Vagina (tissue), 2 donors: ENCODE measurements around the gene HIKESHI. TPM values are rescaled to one million over a fixed set of nuclear protein-coding genes. Genes with fewer than 3 reads are reported as not detected.

ENCODE experiments used
- DNase-seq, 2 donors: peaks; one replicate each; pipeline ENCODE4 v3.0.0-alpha.2; 2017; ENCODE audit errors: extremely low spot score in 2 of 2
- H3K27ac ChIP-seq: fragments of 200-600 bp; sonication (generic); one replicate; pipeline ENCODE4 v1.5.1; 2019
- H3K27me3 ChIP-seq: fragments of 200-600 bp; sonication (generic); one replicate; pipeline ENCODE4 v1.5.1; 2019
- H3K36me3 ChIP-seq, 2 donors: fragments of 200-600 bp; sonication (generic); one replicate each; pipeline ENCODE4 v1.5.1; 2017 to 2019
- H3K4me1 ChIP-seq: fragments of 200-600 bp; sonication (generic); one replicate; pipeline ENCODE4 v1.5.1; 2019
- H3K4me3 ChIP-seq, 2 donors: fragments of 200-600 bp; sonication (generic); 1 replicate in 1 of 2; 2 replicates in 1 of 2; pipeline ENCODE4 v1.5.1; 2016 to 2019
- H3K9me3 ChIP-seq: fragments of 200-600 bp; sonication (generic); one replicate; pipeline ENCODE4 v1.5.1; 2019
- POLR2A ChIP-seq, 2 donors: fragments of 450-650 bp; IDR thresholded peaks; one replicate each; pipeline ENCODE4 v1.6.1; 2017; ENCODE audit warnings: antibody characterized with exemption in 2 of 2, mild to moderate bottlenecking in 2 of 2, moderate library complexity in 2 of 2
- POLR2AphosphoS5 ChIP-seq, 2 donors: sonication (generic); formaldehyde crosslinking; IDR thresholded peaks; one replicate each; pipeline ENCODE4 v1.9.0; 2017; ENCODE audit warnings: antibody characterized with exemption in 2 of 2, mild to moderate bottlenecking in 2 of 2, low read depth in 1 of 2; ENCODE audit not compliant: insufficient read depth in 1 of 2
- intact Hi-C: fragments of 100-400 bp; cut with DNase I; formaldehyde crosslinking; loops from one replicate; pipeline ENCODE4 v1.15.1; 2023
- total RNA-seq: library from RNA; depleted of rRNA; stranded (reverse); fragments of >200 nt; gene quantifications from one replicate; pipeline ENCODE4 v1.2.3, GENCODE V29; 2016
- TF ChIP-seq, protein P1 (sequence below), 3 experiments: fragments of 450-650 bp in 2 of 3; fragments of 200-600 bp in 1 of 3; sonication (generic) in 1 of 3; IDR thresholded peaks; one replicate each; pipeline ENCODE4 v1.5.1; 2017 to 2019; ENCODE audit warnings: antibody characterized with exemption in 3 of 3, mild to moderate bottlenecking in 2 of 3, moderate library complexity in 2 of 3

The HIKESHI gene, protein sequence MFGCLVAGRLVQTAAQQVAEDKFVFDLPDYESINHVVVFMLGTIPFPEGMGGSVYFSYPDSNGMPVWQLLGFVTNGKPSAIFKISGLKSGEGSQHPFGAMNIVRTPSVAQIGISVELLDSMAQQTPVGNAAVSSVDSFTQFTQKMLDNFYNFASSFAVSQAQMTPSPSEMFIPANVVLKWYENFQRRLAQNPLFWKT
- 25.0 TPM for total RNA-seq

DNA sequence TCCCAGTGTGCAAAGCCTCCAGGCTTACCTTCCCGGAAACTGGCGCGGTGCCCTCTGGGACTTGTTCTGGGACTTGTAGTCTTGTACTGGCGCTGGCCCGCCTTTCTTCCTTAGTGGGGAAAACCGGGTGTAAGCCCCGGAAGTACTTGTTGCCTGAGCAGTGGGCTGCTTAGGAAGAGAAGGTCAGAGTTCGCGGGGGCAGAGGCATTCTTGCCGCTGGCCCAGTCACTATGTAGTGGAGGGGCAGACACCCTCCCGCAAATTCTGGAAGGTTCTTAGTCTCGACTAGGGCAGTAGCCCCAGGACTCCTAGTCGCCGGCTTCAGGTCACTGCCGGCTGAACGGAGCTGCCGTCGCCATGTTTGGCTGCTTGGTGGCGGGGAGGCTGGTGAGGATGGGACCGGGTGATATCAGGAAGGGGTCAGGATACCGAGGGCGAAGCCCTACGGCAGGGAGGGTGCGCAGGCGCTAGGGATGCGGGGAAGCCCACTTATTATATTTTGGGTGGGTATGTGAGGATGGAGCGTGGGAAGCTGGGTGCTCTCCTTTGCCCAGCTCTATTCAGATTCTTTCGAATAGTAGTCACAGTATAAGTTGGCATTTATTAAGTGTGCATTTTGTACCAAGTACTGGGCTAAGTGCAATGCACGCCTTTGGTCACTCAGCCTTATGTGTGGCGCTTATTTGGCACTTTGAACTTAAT, at the start of gene HIKESHI:
TSS of gene HIKESHI (plus strand) at position 149 of the 702 bp plus-strand sequence. CDS start at position 358, 209 bp downstream.
- intact Hi-C loops = no loop called here

DNA sequence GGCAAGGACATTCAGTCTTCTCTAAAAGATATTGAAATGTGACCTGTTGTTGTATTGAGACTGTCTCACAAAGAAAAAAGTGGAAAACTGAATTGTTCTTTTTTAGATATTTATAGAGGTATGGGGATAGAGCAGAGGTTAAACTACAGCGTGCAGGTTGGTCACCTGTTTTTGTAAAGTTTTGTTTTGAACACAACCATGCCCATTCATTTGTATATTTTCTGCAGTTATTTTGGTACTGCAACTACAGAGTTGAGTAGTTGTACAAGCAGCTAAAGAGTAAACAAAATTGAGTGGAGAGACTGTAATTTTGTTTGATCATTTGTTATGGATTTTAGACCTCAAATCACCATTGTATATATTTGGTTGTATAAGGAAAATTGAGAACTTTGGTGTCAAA, 46.1 kb upstream of the HIKESHI start:
- TF ChIP-seq POLR2AphosphoS5 (IDR thresholded peaks at IDR 0.05; ENCODE audit: insufficient read depth in 1 of 2, low read depth in 1 of 2) = no peak
- no peak for TF ChIP-seq POLR2A (IDR thresholded peaks at IDR 0.05)
- Histone ChIP-seq H3K27me3 (no peaks in the 10 kb centered on the region), H3K4me1 (peaks cover 16% of the 10 kb centered on the region), H3K27ac (no peak overlapping the region), H3K9me3 (no peaks in the 10 kb centered on the region), H3K4me3 (no peak overlapping the region), H3K36me3 (peaks cover 0 to 8% of the 10 kb centered on the region in 2 donors)
- intact Hi-C loops = no loop called here
- DNase-seq = no peak

More for the DNA sequence above, at the start of gene HIKESHI:
- TF ChIP-seq POLR2AphosphoS5 (IDR thresholded peaks at IDR 0.05; ENCODE audit: insufficient read depth in 1 of 2, low read depth in 1 of 2) = peak; percentile 93 to 99
- TF ChIP-seq, protein P1, sequence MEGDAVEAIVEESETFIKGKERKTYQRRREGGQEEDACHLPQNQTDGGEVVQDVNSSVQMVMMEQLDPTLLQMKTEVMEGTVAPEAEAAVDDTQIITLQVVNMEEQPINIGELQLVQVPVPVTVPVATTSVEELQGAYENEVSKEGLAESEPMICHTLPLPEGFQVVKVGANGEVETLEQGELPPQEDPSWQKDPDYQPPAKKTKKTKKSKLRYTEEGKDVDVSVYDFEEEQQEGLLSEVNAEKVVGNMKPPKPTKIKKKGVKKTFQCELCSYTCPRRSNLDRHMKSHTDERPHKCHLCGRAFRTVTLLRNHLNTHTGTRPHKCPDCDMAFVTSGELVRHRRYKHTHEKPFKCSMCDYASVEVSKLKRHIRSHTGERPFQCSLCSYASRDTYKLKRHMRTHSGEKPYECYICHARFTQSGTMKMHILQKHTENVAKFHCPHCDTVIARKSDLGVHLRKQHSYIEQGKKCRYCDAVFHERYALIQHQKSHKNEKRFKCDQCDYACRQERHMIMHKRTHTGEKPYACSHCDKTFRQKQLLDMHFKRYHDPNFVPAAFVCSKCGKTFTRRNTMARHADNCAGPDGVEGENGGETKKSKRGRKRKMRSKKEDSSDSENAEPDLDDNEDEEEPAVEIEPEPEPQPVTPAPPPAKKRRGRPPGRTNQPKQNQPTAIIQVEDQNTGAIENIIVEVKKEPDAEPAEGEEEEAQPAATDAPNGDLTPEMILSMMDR (IDR thresholded peaks at IDR 0.05) = no peak
- peak in 1 of 2 donors; percentile 18 for TF ChIP-seq POLR2A (IDR thresholded peaks at IDR 0.05)
- peaks cover 22% of the 10 kb centered on the region for H3K4me1 ChIP-seq
- peak within 1 kb of the TSS; percentile 82 for H3K27ac ChIP-seq
- no peaks in the 10 kb centered on the region for H3K36me3 ChIP-seq
- no peaks in the 10 kb centered on the region for H3K27me3 ChIP-seq
- H3K4me3 ChIP-seq = peak within 1 kb of the TSS; percentile 83 to 92
- no peaks in the 10 kb centered on the region for H3K9me3 ChIP-seq
- peak; percentile 98 for DNase-seq

DNA sequence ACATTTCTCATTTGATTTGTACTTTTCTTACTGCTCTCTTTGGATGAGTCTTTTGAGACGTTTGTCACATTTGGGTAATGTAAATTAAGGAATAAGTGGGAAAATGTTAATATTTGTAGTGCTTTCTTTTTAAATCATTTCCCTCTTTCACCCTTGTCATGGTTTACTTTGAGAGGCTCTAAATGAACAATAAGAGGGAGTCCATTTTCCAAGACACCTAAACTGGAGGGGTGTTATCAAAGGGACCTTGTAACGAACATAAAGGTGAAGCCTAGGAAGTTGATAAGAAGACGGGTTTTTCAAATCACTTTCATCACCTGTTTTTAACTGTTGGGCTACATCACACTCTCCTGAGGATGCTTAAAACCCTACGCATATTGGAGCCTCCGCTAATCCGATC, 45.4 kb upstream of the HIKESHI start:
- peaks cover 9% of the 10 kb centered on the region for H3K4me1 ChIP-seq
- H3K9me3 ChIP-seq = no peaks in the 10 kb centered on the region
- H3K36me3 ChIP-seq = peaks cover 0 to 8% of the 10 kb centered on the region in 2 donors
- no peaks in the 10 kb centered on the region for H3K27me3 ChIP-seq
- TF ChIP-seq, protein P1 (IDR thresholded peaks at IDR 0.05) = no peak
- TF ChIP-seq POLR2AphosphoS5 (IDR thresholded peaks at IDR 0.05; ENCODE audit: insufficient read depth in 1 of 2, low read depth in 1 of 2) (no peak), POLR2A (IDR thresholded peaks at IDR 0.05) (no peak)
- no peak overlapping the region for H3K4me3 ChIP-seq
- intact Hi-C loops = no loop called here
- no peak for DNase-seq
- H3K27ac ChIP-seq = no peak overlapping the region

DNA sequence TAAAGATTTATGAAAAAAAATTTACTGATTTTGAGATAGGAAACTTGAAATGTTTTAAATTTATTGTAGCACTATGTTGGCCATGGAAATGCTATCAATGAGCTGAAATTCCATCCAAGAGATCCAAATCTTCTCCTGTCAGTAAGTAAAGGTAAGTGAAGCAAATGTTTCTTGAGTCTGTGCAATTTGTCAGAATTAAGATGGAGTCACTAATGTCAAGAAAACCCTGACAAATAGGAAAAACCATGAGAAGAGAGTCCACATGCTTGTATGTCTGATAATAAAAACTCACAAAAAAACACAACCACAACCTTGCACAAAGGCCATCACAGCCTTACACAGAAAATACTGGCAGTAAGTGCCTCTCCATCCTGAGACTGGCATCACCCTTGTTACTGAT, 44.6 kb upstream of the HIKESHI start:
- Histone ChIP-seq H3K9me3 (no peaks in the 10 kb centered on the region), H3K36me3 (peaks cover 0 to 8% of the 10 kb centered on the region in 2 donors), H3K27me3 (no peaks in the 10 kb centered on the region), H3K4me1 (peaks cover under 1% of the 10 kb centered on the region), H3K4me3 (no peak overlapping the region), H3K27ac (no peak overlapping the region)
- no peak for DNase-seq
- intact Hi-C loops = no loop called here
- no peak for TF ChIP-seq POLR2A (IDR thresholded peaks at IDR 0.05)
- TF ChIP-seq, protein P1 (IDR thresholded peaks at IDR 0.05) = no peak

DNA sequence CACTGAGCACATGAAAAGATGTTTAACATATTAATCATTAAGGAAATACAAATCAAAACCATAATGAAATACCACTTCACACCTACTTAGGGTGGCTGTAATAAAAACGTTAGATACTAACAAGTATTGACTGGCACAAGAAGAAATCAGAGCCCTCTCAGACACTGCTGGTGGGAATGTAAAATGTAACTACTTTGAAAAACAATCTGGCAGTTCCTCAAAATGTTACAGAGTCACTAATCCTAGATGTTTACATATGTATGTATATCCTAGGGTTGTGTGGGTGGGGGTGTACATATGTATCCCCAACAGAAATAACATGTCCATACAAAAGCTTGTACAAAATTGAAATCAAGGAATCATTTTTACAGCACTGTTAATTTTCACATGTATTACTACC, 42.3 kb upstream of the HIKESHI start:
- TF ChIP-seq, protein P1 (IDR thresholded peaks at IDR 0.05) = no peak
- TF ChIP-seq POLR2A (IDR thresholded peaks at IDR 0.05) (no peak), POLR2AphosphoS5 (IDR thresholded peaks at IDR 0.05; ENCODE audit: insufficient read depth in 1 of 2, low read depth in 1 of 2) (no peak)
- Histone ChIP-seq H3K4me1 (no peaks in the 10 kb centered on the region), H3K9me3 (no peaks in the 10 kb centered on the region), H3K27me3 (no peaks in the 10 kb centered on the region), H3K27ac (no peak overlapping the region), H3K4me3 (no peak overlapping the region), H3K36me3 (peaks cover 0 to 8% of the 10 kb centered on the region in 2 donors)
- DNase-seq = no peak
- intact Hi-C loops = no loop called here
